Cardiac fibroblast (primary cell): ENCODE measurements around the gene PLCG2.

Source experiments
- DNase-seq, 2 donors: peaks; one replicate each; pipeline versions ENCODE4 v3.0.0 to v3.0.0-alpha.2; 2010; ENCODE audit warnings: low read depth in 2 of 2
- H3K4me3 ChIP-seq, 2 donors: replicated peaks in 1 of 2; 1 replicate in 1 of 2; 2 replicates in 1 of 2; pipeline ENCODE4 v1.5.1; 2011; ENCODE audit warnings: low read depth in 2 of 2, low read length in 2 of 2, mild to moderate bottlenecking in 2 of 2, moderate library complexity in 1 of 2
- TF ChIP-seq, protein P1 (sequence below): IDR thresholded peaks from one replicate; pipeline ENCODE4 v1.5.1; 2011; ENCODE audit warnings: low read depth, mild to moderate bottlenecking, low read length, inconsistent platforms

The PLCG2 gene

DNA sequence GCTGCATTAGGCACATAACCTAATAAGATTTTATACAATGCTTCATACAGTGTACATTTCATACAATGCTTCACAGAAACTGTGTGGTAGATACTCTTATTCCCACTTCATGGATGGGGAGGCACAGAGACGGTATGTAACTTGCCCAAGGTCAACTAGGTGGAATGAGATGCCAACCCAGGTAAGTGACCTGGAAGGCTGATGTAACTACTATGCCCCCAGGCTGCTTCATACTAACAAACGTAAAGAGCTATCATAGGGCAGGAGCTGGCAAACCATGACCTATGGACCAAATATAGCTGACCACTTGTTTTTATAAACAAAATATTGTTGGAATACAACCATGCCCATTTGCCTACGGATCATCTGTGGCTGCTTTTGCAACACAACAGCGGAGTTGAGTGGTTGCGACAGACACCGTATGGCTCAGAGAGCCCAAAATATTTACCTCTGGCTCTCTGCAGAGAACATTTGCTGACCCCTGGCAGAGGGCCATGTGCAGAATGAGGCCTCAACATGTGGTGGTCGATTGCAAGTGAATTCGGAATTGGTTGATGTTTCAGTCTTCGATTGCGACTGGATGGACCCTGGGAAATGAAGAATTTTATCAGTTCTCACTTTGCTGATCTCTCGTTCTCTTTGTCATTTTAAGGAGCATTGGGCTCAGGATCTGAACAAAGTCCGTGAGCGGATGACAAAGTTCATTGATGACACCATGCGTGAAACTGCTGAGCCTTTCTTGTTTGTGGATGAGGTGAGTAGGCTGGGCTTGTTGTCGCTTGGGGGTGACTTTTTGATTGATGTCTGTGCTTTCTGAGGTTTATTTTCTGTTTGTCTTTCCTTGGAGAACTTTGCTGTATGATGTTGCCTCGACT, 109.7 kb downstream of the PLCG2 start:
- no peak overlapping the region for H3K4me3 ChIP-seq
- TF ChIP-seq, protein P1, sequence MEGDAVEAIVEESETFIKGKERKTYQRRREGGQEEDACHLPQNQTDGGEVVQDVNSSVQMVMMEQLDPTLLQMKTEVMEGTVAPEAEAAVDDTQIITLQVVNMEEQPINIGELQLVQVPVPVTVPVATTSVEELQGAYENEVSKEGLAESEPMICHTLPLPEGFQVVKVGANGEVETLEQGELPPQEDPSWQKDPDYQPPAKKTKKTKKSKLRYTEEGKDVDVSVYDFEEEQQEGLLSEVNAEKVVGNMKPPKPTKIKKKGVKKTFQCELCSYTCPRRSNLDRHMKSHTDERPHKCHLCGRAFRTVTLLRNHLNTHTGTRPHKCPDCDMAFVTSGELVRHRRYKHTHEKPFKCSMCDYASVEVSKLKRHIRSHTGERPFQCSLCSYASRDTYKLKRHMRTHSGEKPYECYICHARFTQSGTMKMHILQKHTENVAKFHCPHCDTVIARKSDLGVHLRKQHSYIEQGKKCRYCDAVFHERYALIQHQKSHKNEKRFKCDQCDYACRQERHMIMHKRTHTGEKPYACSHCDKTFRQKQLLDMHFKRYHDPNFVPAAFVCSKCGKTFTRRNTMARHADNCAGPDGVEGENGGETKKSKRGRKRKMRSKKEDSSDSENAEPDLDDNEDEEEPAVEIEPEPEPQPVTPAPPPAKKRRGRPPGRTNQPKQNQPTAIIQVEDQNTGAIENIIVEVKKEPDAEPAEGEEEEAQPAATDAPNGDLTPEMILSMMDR: no peak
- DNase-seq: peak in 1 of 2 donors; percentile 5

DNA sequence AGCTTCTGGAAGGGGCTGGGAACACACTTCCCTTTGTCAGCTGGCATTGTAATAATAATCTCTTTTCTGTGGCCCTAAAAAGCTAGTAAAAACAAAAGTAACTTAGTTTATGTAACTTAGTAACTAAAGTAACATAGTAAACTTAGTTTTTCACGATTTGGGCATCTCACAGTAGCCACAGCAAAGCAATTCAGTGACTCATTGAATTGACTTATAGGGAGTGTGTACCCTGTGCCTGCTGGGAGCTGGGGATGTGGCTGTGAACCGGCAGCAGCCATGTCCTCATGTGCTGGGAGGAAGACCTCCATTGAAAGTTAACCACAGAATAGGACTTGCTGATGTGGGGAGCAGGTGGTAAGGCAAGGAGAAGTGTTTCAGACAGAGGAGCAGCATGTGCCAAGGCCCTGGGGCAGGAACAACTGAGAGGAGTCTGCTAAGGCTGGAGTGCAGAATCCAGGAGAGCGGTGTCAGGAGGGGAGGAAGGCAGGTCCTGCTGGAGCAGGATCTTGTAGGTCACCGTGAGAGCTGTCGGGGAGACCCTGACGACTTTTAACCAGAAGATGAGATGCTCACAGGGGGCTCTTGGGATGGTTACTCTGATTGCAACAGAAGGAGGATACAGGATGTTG, 112.8 kb downstream of the PLCG2 start:
- no peak overlapping the region for H3K4me3 ChIP-seq
- no peak for DNase-seq
- TF ChIP-seq, protein P1: no peak

DNA sequence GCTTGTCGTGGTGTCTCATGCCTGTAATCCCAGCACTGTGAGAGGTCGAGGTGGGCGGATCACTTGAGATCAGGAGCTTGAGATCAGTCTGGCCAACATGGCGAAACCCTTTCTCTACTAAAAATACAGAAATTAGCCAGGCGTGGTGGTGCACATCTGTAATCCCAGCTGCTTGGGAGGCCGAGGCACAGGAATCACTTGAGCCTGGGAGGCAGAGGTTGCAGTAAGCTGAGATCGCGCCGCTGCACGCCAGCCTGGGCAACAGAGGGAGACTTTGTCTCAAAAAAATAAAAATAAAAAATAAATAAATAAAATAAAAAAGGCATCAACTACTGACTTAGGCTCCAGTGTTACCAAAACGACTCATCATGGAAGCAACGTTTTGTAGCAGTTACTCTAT, 115.5 kb downstream of the PLCG2 start:
- no peak overlapping the region for H3K4me3 ChIP-seq
- DNase-seq: no peak
- TF ChIP-seq, protein P1: no peak

DNA sequence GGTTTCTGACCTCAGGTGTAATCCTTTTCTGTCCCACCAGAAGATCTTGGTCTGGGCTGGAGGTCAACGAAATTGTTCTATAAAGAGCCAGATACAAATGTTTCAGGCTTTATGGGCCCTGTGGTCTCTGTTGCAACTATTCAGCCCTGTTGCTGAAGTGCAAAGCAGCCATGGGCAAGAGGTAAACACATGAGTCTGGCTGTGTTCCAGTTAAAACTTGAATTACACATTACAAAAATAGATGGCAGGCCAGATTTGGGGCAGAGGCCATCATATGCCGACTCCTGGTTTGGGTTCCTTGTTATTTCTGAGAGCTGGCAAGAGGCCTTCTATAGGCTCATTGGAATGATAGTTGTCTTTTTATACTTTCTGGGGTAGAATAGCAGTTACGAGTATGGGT, 117.8 kb downstream of the PLCG2 start:
- H3K4me3 ChIP-seq: no peak overlapping the region
- TF ChIP-seq, protein P1: no peak
- DNase-seq: no peak

DNA sequence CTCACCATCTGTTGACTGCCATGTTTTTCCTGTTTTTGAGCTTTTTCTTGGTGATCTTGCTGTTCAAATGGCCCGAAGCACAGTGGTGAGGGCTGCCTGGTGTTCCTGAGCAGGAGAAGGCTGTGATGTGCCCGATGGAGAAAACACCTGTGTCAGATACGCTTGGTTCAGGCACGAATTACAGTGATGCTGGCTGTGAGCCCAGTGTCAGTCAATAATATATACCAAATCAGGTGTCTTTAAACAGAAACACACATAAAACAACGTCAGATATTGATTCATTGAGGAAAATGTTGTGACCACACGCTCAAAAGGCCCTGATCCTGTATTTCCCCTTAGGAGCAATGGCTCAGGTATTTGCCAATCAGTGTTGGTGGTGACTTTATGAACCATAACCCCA, 120.5 kb downstream of the PLCG2 start:
- no peak overlapping the region for H3K4me3 ChIP-seq
- TF ChIP-seq, protein P1: no peak
- DNase-seq: no peak

DNA sequence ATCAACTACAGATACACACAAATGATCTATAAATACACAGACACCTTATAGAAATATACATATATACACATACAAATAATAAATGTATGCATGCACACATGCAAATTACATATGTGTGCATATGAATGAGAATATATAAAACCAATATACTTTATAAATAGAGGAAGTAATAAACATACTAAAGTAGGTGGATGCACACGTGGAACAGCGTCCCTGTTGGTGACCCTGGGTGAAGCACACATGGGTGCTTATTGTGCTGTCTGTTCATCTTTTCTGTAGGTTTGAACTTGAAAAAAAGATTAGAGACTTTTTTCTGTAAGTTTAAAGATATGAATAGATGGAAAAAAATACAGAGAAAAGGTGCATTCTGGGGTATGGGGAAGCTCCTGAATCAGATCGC, 120.9 kb downstream of the PLCG2 start:
- no peak for DNase-seq
- TF ChIP-seq, protein P1: peak; percentile 6
- no peak overlapping the region for H3K4me3 ChIP-seq
